TTC549 (cell line): ENCODE results near the gene NOTCH2.
A peak's percentile ranks its signal among the peaks of the same experiment; 100 is the strongest.
"Not testable (repeated sequence)": the region's sequence is repeated elsewhere in the genome, so short reads cannot be mapped to it uniquely, and the experiment has no call there.

ENCODE experiments used
- FAIRE-seq: peaks from 2 replicates; lab custom pipeline; 2012; peaks lifted over from hg19 to GRCh38; lab: Jason Lieb, UNC

The NOTCH2 gene

DNA sequence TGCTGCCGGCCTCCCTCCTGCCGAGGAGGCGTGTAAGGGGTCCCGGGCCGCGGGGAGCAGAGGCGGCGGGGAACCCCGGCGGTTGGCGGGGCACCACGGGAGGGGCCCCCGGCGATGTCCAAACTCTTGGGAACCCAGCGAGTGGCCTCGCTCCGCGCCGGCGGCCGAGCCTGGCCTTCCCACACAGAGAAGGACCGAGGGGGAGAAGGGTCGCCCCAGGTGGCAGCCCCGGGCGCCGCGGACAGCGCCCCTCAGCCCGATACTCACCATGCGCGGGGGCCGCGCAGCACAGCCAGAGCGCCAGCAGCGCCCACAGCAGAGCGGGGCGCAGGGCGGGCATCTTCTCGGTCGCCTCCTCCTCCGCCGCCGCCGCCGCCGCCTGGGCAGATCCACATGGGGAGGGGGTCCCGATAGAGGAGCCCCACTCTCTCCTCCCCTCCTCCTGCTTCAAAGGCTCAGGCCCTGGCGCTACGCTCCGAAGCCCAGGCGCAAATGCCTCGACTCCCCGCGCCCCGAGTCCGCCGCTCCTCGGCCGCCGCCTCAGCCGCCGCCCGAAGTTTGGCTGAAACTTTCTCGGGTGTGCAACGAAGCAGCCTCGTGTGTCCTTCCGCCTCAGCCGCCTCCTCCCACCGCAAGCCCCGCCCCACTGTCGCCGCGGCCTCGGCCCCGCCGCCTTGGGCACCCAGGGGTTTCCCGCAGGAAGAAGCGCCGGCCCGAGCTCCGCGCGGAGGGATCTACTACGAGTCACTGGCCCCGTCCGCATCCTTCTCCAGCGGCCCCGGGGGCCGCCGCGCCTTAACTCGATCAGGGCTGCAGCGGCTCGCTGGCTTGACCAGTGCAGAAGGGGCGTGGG lies at the start of gene NOTCH2:
TSS of gene NOTCH2 (minus strand) at position 596 of the 853 bp plus-strand sequence. CDS start at position 340, 256 bp downstream.
- FAIRE-seq = peak; percentile 25

DNA sequence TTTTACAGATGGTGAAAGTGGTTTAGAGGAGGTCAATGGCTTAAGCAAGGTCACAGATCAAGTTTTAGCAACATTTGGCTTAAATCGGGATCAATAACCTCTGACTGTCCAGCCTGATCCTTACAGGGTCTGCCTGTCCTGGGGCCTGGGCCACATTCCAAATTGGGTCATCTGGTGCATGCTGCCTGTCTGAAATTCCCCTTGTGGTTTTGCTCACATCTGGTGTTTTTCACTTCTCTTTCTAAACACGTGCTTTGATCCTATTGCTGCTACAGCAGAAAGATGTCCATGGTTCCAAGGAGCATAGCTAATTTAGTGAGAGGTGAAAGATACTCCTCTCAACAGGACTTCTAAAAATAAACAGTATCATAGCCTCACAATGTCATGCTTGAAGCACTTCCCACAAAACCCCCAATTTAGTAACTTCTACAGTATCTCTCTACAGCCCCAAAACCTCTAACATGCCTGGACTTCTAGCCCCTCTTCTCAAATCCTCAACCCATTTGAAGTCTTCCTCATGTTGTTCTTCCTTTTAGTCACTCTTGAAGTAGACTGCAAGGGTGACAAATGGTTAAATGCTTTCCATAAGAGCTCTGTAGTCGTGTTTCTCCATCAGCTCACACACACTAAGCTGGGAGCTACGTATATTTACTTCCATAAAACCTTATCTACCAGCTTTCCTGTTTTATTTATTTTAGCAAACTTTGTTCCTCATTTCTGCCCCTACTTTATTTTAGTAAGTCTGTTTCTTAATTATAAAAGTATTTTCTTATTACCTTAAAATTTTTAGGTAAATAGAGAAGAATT lies 48.1 kb upstream of the NOTCH2 start:
- not testable (repeated sequence) for FAIRE-seq

GRCh38 chr1:120116094-120116493 lies 46.6 kb upstream of the NOTCH2 start:
- FAIRE-seq = not testable (repeated sequence)

DNA sequence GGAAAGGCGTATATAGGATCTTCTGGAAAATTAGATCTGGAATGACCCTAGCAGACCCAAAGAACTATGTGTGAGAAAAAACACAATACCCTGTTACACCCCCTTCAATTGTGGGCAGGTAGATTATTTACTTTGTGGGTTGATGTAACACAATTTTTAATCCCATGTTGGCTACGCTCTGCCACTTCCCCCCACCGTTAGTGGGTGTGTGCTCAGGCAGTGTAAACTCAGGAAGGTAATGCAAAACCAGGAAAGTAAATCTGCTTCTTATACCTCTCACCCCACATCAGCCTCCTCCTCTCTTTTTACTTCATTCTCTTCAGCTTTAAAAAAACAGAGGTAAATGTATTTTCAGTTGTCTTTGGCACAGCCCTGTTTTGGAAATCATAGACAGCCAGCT lies 43.7 kb upstream of the NOTCH2 start:
- FAIRE-seq = not testable (repeated sequence)

GRCh38 chr1:120112212-120112611 lies 42.8 kb upstream of the NOTCH2 start:
- FAIRE-seq = not testable (repeated sequence)

DNA sequence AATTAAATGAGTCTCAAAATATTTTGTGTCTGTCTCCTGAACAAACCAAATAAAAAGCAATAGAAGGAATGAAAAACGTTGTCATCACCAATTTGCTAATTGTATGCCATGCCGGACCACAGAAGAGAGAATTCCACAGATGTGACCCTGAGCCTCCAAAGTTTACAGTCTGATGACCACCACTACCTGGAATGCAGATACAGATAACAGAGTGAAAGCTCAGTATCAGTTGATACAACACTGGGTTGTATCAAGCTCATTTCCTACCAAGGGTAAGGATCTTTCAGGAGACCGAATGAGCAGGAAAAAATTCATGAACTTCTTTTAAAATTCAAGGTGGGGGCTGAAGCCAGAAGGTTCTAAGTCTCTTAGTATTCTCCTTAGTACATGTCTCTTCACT lies 42.3 kb upstream of the NOTCH2 start:
- not testable (repeated sequence) for FAIRE-seq

GRCh38 chr1:120111008-120111407 lies 41.5 kb upstream of the NOTCH2 start:
- not testable (repeated sequence) for FAIRE-seq

DNA sequence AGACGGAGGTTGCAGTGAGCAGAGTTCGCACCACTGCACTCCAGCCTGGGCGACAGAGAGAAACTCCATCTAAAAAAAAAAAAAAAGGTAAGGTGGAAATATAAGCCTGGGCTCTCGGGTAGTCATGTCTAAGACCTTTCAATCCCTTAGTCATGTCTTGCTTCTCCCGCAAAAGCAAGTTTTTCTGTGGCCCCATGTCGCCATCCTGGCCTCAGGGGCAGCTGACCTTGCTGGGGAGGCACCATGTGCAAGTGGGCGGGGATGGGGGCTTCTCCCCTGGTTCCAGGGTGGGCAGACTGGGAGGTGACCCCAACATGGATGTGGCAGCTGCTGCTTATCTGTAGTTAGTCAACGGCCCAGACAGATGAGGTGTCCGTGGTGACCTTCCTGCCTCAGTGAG lies 40.2 kb upstream of the NOTCH2 start:
- not testable (repeated sequence) for FAIRE-seq

DNA sequence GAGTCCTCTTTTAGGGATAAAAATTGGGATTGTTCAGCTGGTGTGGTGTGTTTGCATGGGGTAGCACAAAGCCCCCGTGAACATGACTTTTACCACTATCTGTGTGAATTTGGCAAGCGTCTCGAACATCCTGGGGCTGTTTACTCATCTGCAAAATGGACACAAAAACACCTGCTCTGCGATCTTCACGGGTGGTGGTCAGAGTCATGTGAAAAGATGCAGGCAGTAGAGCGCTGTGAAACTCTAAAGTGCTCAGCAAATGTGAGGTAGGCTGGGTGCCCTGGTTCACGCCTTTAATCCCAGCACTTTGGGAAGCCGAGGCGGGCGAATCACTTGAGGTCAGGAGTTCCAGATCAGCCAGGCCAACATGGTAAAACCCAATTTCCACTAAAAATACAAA lies 39.7 kb upstream of the NOTCH2 start:
- FAIRE-seq = not testable (repeated sequence)

GRCh38 chr1:120105288-120105687 lies 35.8 kb upstream of the NOTCH2 start:
- not testable (repeated sequence) for FAIRE-seq

DNA sequence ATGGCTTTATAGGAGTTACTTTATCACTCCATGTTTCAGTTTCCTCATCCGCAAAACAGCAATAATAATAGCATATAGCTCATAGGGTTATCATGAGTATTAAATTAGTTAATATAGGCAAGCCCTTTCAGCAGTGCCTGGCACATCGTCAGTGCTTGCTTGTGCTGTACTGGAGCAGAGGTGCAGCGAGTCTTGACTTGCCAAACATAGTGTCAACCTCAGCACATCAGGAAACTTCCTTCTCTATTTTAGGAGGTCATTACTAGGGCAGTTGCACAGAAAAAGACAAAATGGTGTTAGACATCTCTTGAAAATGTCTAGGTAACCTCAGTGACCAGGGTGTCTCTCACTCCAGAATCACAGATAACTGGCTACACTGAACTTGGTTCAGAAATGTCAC lies 34.3 kb upstream of the NOTCH2 start:
- not testable (repeated sequence) for FAIRE-seq

- not testable (repeated sequence) for FAIRE-seq
Observed at GRCh38 chr1:120101593-120101992, 32.1 kb upstream of the NOTCH2 start.

DNA sequence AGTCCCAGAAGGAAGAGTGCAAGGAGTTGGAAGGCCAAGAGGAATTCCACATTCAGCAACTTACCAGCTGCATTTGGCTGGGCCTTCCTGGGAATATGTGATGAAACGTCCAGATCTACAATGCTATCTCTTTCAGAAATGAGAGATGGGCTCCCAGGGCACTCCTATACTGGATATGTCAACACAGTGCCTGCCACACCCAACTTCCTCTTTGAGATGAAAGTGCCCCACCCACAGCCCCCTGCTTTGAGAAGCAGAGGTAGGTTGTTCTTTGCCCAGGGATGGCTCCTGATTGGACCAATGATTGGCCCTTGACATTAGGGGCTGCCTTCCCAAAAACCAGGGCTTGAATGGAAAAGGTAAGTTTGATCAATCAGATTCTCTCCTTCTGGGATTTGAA lies 31.1 kb upstream of the NOTCH2 start:
- not testable (repeated sequence) for FAIRE-seq

- not testable (repeated sequence) for FAIRE-seq
Observed at GRCh38 chr1:120098986-120099759, 29.7 kb upstream of the NOTCH2 start.

DNA sequence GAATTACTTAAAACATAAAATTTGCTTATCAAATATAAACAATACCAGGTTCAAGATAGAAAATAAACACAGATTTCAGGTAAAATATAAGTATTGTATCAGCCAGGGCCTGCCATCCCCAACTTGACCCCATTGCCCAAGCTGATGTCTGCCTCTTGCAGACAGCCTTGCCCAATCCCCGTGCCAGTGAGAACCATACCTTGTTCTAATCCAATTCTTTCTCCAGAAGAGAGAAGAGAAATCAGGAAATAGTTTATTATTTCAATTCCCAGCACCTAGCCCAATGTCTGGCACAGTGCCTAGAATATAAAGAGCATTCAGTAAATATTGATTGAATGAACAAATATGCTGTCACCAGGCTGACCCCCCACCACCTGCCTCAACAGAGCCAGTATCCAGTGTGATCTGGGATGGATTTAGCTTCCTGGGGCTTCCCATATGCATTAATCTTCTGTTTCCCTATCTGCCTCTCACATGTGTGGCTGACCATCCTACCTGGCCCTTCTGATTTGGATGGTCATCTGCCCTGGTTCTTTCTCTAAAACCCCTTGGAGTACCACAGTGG lies 27.6 kb upstream of the NOTCH2 start:
- not testable (repeated sequence) for FAIRE-seq

DNA sequence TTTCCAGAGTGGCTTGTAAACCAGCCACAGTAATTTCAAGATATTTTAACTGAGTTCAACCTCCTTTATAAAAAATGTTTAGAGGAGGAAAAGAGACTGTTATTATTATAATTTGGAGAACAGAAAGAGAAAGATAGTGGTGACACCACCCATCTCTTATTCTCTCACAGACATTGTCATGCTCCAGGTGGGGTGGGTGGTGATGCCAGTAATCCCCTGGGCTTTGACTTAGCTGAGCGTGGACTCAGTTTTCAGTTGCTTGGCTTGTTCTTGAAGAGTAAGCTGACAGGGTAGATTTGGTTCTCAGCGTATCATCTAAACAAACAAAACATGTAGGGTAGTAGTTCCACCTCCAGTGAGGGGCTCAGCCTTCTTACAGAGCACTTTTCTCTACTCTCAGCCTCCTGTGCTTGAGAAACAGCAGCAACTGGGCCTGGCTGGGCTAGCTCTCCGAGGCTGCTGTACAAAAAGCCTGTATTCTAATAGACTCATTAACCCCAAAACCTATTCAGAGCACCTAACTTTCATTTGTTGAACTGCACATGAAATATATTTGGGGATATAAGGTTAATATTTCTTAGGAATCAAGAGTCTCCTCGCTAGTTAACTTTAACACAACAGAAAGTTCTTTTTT lies 24.2 kb upstream of the NOTCH2 start:
- FAIRE-seq = not testable (repeated sequence)

GRCh38 chr1:120092232-120093218 lies 23.1 kb upstream of the NOTCH2 start:
- not testable (repeated sequence) for FAIRE-seq

DNA sequence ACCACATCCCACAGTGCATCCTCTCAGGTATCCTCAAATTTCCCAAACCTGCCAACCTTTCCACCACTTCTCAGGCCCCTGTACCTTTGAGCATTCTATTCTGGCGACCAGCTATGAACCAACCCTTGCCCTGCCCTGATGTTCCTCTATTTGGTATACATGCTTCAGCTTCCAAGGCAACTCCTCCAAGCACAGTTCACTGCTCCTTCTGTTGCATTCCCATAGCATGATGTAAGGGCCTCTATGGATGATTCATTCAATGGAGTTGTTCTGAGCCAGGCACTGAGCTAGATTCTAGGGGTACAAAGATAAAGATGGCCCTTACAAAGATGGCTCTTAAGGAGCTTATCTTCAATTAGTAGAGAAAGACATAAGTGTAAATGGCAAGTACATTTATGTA lies 21.4 kb upstream of the NOTCH2 start:
- not testable (repeated sequence) for FAIRE-seq

GRCh38 chr1:120087959-120088358 lies 18.5 kb upstream of the NOTCH2 start:
- FAIRE-seq = not testable (repeated sequence)

- not testable (repeated sequence) for FAIRE-seq
Observed at GRCh38 chr1:120069920-120070214, 405 bp upstream of the NOTCH2 start.
